Smooth muscle cell (in vitro differentiated cells): ENCODE results near the gene SLC6A17. TPM values are rescaled to one million over a fixed set of nuclear protein-coding genes. Genes with fewer than 3 reads are reported as not detected.

Source experiments
- DNase-seq: peaks from one replicate; lab custom pipeline; 2025; ENCODE audit not compliant: unreplicated experiment; lab: John Stamatoyannopoulos, UW
- H2AFZ ChIP-seq: fragments of 200-600 bp; sonication (generic); 2 replicates; pipeline ENCODE4 v1.6.0; 2016; ENCODE audit warnings: antibody characterized with exemption, low read depth, mild to moderate bottlenecking
- H3F3A ChIP-seq: fragments of 200-600 bp; sonication (generic); 2 replicates; pipeline ENCODE4 v1.6.0; 2017; ENCODE audit warnings: antibody characterized with exemption, low read depth
- H3K27ac ChIP-seq: fragments of 200-600 bp; sonication (generic); 2 replicates; pipeline ENCODE4 v1.5.1; 2016; ENCODE audit warnings: low read depth, mild to moderate bottlenecking
- H3K27me3 ChIP-seq: fragments of 200-600 bp; sonication (generic); 2 replicates; pipeline ENCODE4 v1.6.1; 2016; ENCODE audit warnings: low read depth, mild to moderate bottlenecking
- H3K36me3 ChIP-seq: fragments of 200-600 bp; sonication (generic); 2 replicates; pipeline ENCODE4 v1.5.1; 2016; ENCODE audit warnings: low read depth
- H3K4me1 ChIP-seq: fragments of 200-600 bp; sonication (generic); 2 replicates; pipeline ENCODE4 v1.5.1; 2016; ENCODE audit warnings: low read depth
- H3K4me2 ChIP-seq: fragments of 200-600 bp; sonication (generic); 2 replicates; pipeline ENCODE4 v1.6.0; 2016; ENCODE audit warnings: mild to moderate bottlenecking
- H3K4me3 ChIP-seq: fragments of 200-600 bp; sonication (generic); 2 replicates; pipeline ENCODE4 v1.5.1; 2016; ENCODE audit warnings: mild to moderate bottlenecking
- H3K79me2 ChIP-seq: fragments of 200-600 bp; sonication (generic); 2 replicates; pipeline ENCODE4 v1.6.0; 2016; ENCODE audit warnings: low read depth, mild to moderate bottlenecking
- H3K9ac ChIP-seq: fragments of 200-600 bp; sonication (generic); 2 replicates; pipeline ENCODE4 v1.6.0; 2016; ENCODE audit warnings: low read depth
- H3K9me3 ChIP-seq: fragments of 200-600 bp; sonication (generic); replicated peaks from 2 replicates; pipeline ENCODE4 v1.5.1; 2016; ENCODE audit warnings: low read depth
- H4K20me1 ChIP-seq: fragments of 200-600 bp; sonication (generic); 2 replicates; pipeline ENCODE4 v1.6.0; 2016; ENCODE audit warnings: low read depth
- WGBS: methylation state at CpG from one replicate; pipeline ENCODE4 v1.1.7; 2016; ENCODE audit warnings: low lambda C conversion rate; 5-methylcytosine and 5-hydroxymethylcytosine counted together
- polyA plus RNA-seq: library from polyadenylated mRNA; unstranded; fragments of >200 nt; fragmentation: Nextera tagmentation; extraction: Ambion mirVana; gene quantifications from 2 replicates; pipeline ENCODE4 v1.2.1, GENCODE V29; 2016
- total RNA-seq: library from RNA; depleted of rRNA; stranded (reverse); fragments of >200 nt; gene quantifications from 2 replicates; pipeline ENCODE4 v1.2.3, GENCODE V29; 2014
- TF ChIP-seq, protein P1 (sequence below): fragments of 200-600 bp; sonication (generic); IDR thresholded peaks from 2 replicates; pipeline ENCODE4 v1.5.1; 2017; ENCODE audit warnings: borderline replicate concordance, mild to moderate bottlenecking, antibody characterized with exemption; ENCODE audit not compliant: insufficient read depth, poor library complexity, severe bottlenecking

SLC6A17 gene
- total and polyA plus RNA-seq, 2 experiments from 2014 or later, result 3.2 to 4.0 TPM

DNA sequence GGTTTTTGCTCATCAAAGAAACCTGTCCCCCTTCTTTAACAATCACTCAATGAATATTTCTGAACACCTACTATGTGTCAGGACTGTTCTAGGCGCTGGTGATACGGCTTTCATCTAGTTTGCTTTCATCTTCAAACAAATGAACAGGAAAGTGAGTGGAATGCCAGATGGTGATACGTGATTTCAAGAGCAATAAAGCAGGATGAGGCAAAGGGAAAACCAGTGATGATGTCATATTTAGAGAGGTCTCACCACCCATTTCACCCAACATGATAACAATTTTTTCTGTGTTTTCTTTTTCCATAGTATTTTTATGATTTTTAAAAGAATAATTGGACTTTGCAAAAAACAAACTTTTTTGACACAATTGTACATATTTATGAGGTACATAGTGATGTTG, 11.3 kb upstream of the SLC6A17 start:
- no peaks in the 10 kb centered on the region for H3F3A ChIP-seq
- 64% methylated on average over 3 of the region's 3 CpGs for WGBS
- peaks cover 74% of the 10 kb centered on the region for H3K27me3 ChIP-seq

DNA sequence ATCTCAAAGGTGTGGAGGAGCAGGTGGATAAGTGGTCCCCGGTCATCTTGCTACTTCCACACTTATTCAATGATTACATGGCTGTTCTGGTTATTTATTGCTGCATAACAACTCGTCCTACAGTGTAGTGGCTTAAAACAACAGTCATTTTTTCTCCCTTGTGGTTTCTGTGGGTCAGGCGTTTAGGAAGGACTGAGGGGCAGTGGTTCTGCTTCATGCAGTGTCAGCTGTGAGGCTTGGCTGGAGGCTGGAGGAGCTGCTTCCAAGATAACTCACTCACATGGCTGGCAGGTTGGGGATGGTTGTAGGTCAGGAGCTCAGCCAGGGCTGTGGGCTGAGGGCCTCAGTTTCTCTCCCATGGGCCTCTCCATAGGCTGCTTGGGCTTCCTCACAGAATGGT, 5.9 kb upstream of the SLC6A17 start:
- H3K79me2 ChIP-seq, result no peaks in the 10 kb centered on the region
- H2AFZ ChIP-seq, result no peak overlapping the region
- WGBS, result 58% methylated on average over 3 of the region's 3 CpGs
- H3K27ac ChIP-seq, result no peak overlapping the region
- H3K4me2 ChIP-seq, result no peak overlapping the region
- H3K36me3 ChIP-seq, result no peaks in the 10 kb centered on the region
- DNase-seq, result no peak
- no peaks in the 10 kb centered on the region for H3F3A ChIP-seq
- TF ChIP-seq, protein P1, sequence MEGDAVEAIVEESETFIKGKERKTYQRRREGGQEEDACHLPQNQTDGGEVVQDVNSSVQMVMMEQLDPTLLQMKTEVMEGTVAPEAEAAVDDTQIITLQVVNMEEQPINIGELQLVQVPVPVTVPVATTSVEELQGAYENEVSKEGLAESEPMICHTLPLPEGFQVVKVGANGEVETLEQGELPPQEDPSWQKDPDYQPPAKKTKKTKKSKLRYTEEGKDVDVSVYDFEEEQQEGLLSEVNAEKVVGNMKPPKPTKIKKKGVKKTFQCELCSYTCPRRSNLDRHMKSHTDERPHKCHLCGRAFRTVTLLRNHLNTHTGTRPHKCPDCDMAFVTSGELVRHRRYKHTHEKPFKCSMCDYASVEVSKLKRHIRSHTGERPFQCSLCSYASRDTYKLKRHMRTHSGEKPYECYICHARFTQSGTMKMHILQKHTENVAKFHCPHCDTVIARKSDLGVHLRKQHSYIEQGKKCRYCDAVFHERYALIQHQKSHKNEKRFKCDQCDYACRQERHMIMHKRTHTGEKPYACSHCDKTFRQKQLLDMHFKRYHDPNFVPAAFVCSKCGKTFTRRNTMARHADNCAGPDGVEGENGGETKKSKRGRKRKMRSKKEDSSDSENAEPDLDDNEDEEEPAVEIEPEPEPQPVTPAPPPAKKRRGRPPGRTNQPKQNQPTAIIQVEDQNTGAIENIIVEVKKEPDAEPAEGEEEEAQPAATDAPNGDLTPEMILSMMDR, result no peak
- no peaks in the 10 kb centered on the region for H3K9me3 ChIP-seq
- no peaks in the 10 kb centered on the region for H4K20me1 ChIP-seq
- H3K27me3 ChIP-seq, result peaks cover 87% of the 10 kb centered on the region
- no peak overlapping the region for H3K4me3 ChIP-seq
- no peaks in the 10 kb centered on the region for H3K4me1 ChIP-seq
- no peak overlapping the region for H3K9ac ChIP-seq

More for the DNA sequence above, 11.3 kb upstream of the SLC6A17 start:
- H3K9me3 ChIP-seq, result no peaks in the 10 kb centered on the region
- TF ChIP-seq, protein P1, result no peak
- no peaks in the 10 kb centered on the region for H3K79me2 ChIP-seq
- no peaks in the 10 kb centered on the region for H4K20me1 ChIP-seq
- DNase-seq, result no peak
- no peak overlapping the region for H3K9ac ChIP-seq
- no peaks in the 10 kb centered on the region for H3K36me3 ChIP-seq
- H3K4me1 ChIP-seq, result peaks cover 8% of the 10 kb centered on the region
- H2AFZ ChIP-seq, result no peak overlapping the region
- no peak overlapping the region for H3K4me2 ChIP-seq
- no peak overlapping the region for H3K27ac ChIP-seq
- no peak overlapping the region for H3K4me3 ChIP-seq

DNA sequence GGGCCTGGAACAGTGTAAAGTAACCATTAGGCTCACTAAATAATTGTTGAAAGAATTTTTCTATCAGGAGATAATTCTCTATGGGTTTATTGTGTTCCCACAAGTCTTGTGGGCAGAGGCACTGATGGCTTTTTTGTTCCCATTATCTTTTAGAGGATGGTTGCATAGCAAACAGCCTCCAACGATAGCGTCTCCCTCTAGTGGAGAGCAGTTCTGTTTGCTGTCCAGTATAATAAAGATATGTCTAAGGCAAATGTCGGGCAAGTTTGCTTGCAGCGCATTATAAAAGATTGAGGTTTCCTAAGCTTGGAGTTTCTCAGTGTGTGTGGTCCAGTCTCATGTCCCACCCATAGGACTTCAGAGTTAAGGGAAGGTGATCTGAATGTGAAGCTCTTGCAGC, 1.3 kb upstream of the SLC6A17 start:
- no peak for DNase-seq
- H3K27me3 ChIP-seq, result peaks cover 90% of the 10 kb centered on the region
- H3K9ac ChIP-seq, result no peak overlapping the region

More for the DNA sequence above, 1.3 kb upstream of the SLC6A17 start:
- WGBS, result 55% methylated on average over 4 of the region's 4 CpGs
- H3K9me3 ChIP-seq, result no peaks in the 10 kb centered on the region
- H3K27ac ChIP-seq, result no peak overlapping the region
- no peak overlapping the region for H3K4me3 ChIP-seq
- H4K20me1 ChIP-seq, result peaks cover 8% of the 10 kb centered on the region
- no peaks in the 10 kb centered on the region for H3F3A ChIP-seq
- H3K4me1 ChIP-seq, result peaks cover 12% of the 10 kb centered on the region
- no peak overlapping the region for H2AFZ ChIP-seq
- no peaks in the 10 kb centered on the region for H3K36me3 ChIP-seq
- no peaks in the 10 kb centered on the region for H3K79me2 ChIP-seq
- TF ChIP-seq, protein P1, result peak; percentile 17
- H3K4me2 ChIP-seq, result no peak overlapping the region
